AG09319 (cell line): ENCODE data around the gene KDM3A.

Experiments used
- DNase-seq: peaks from one replicate; pipeline ENCODE4 v3.0.0-alpha.2; 2010; ENCODE audit warnings: low read depth; ENCODE audit errors: extremely low read depth
- CTCF ChIP-seq: IDR thresholded peaks from 2 replicates; pipeline ENCODE4 v1.5.1; 2011; ENCODE audit warnings: low read depth, mild to moderate bottlenecking, inconsistent platforms, low read length, moderate library complexity

The KDM3A gene

GRCh38 chr2:86464652-86465051 is 23.5 kb downstream of the KDM3A start:
- no peak for TF ChIP-seq CTCF
- DNase-seq = no peak

GRCh38 chr2:86466306-86466705 is 25.1 kb downstream of the KDM3A start:
- no peak for TF ChIP-seq CTCF
- no peak for DNase-seq

- no peak for DNase-seq
- TF ChIP-seq CTCF = no peak
These were observed 27.2 kb downstream of the KDM3A start for GRCh38 chr2:86468162-86469033.

GRCh38 chr2:86470890-86471289 is 29.7 kb downstream of the KDM3A start:
- no peak for TF ChIP-seq CTCF
- DNase-seq = no peak

GRCh38 chr2:86471637-86472036 is 30.5 kb downstream of the KDM3A start:
- TF ChIP-seq CTCF = no peak
- DNase-seq = no peak

GRCh38 chr2:86476092-86476491 is 34.9 kb downstream of the KDM3A start:
- no peak for DNase-seq
- no peak for TF ChIP-seq CTCF

GRCh38 chr2:86476918-86477317 is 35.7 kb downstream of the KDM3A start:
- DNase-seq = no peak
- TF ChIP-seq CTCF = no peak
